ENCODE measurements around the gene PHPT1.
"Not testable (repeated sequence)": the region's sequence is repeated elsewhere in the genome, so short reads cannot be mapped to it uniquely, and the experiment has no call there.

The PHPT1 gene

DNA sequence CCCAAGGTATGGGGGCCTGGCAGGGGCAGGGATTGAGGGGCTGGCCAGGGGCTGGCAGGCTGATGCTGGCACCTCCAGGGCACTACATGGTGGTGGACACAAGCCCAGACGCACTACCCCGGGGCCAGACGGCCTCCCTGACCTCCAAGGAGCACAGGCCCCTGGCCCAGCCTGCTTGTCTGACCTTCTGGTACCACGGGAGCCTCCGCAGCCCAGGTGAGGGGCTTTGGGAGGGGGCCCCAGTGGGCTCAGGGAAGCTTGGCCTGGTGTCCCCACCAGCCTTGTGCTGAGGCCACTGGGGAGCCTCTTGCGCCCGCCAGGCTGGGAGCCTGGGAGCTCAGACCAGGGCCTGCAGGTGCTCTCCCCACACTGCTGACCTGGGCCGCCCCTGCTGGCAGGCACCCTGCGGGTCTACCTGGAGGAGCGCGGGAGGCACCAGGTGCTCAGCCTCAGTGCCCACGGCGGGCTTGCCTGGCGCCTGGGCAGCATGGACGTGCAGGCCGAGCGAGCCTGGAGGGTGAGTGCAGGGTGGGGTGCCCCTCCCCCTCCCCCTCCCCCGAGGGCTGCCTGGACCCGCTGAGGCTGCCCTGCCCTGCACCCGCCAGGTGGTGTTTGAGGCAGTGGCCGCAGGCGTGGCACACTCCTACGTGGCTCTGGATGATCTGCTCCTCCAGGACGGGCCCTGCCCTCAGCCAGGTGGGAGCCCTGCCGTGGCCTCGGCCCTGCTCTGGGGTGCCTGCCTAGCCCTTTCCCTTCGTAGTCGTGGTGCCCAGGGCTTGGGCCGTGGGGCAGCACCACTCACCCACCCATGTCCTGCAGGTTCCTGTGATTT, 8.6 kb downstream of the PHPT1 start:
- DNase-seq, result no peak

DNA sequence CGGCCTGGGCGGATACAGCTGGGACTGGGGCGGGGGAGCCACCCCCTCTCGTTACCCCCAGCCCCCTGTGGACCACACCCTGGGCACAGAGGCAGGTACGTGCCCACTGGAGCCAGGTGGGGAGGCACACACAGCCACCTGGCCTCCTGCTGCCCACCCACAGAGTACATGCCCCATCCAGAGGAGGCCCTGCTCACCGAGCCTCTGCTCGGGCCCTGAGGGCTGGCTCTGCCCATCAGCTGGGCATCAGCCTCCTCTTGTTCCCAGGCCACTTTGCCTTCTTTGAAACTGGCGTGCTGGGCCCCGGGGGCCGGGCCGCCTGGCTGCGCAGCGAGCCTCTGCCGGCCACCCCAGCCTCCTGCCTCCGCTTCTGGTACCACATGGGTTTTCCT, 9.2 kb downstream of the PHPT1 start:
- DNase-seq, result no peak

GRCh38 chr9:136858844-136859757, 9.9 kb downstream of the PHPT1 start:
- DNase-seq, result peak in 40 of 56 donors; percentile 20 to 87 (median 50)

DNA sequence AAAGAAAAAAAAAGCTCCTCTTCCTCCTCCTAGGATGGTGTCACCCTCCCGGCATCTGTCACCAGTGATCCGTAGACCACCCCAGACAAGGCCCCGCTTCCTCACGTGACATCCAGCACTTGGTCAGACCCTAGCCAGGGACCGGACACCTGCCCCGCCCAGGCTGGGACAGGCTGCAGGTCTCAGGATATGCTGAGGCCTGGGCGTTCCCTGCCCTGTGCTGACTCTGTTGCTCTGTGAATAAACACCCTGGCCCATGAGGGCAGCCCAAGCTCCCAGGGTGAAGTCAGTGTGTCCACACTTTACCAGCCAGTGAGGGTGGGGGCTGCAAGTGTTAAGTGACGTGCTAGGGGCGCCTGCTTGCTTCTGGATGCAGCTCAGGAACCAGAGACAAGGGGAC, 11.3 kb downstream of the PHPT1 start:
- no peak for DNase-seq

DNA sequence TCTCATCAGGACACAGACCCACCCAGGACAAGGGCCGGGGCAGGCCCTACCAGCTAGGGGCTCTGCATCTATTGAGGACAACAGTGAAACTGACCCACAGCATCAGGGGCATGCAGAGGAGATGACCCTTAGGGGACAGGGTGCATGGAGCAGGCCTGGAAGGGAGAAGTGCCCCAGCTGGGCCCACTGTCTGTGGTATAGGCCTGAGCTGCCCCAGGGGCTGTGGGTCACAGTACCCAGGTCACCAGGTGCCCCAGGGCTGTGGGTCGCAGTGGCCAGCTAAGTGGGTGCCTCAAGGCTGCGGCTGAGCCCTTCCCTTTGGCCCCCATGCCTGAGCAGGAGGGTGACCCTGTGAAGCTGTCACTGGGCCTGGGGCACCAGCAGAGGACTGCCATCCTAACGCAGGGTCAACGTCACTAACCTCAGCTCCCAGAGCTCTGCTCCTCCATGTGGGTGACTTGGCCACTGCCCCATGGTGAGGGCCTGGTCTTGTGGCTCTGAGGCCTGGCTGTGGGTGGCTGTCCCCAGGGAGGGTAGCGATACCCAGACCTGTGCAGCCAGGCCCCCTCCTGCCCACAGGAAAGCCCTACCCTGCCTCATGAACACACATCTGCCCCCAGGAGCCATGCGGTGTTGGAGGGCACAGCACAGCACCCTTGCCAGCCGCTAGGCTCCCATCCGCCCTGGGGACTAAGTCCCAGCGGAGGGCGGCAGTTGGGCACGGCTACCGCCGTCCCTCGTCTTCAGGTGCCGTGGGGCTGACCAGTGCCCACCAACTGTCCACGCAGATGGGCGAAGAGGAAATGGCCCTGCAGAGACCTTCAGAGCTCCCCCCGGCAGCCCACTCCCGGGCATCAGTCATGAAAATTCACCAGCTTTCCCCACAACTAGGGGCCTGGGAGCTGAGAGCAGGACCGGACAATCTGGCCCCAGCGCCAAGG, 12.0 kb downstream of the PHPT1 start:
- no peak for DNase-seq

DNA sequence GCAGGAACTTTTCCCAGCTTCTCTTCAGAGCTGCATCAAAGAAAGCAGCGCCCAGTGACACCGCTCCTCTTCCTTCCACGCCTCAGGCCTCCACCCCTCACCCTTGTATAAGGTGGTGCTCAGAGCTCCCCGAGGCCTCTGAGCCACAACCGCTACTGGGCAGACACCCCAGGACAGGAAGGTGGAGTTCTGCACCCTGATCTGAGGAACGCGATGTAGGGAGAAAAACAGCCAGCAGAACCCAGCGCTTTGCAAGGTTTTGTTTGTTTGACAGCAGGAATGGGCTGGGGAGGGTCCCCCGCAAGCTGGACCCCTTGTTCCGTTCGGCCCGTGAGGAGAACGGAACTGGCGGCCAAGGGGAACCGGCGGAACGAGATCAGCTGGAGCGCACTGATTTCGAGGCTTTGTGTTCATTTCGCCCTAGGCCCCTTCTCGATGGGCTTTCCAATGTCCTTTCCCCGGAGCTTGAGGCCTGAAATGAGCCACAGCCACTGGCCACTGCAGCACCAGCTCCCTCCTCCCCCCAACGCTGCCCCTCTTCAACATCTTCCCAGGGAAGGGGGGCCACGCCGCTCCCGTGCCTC, 12.8 kb downstream of the PHPT1 start:
- DNase-seq, result no peak

GRCh38 chr9:136862849-136863622, 13.8 kb downstream of the PHPT1 start:
- DNase-seq, result no peak

DNA sequence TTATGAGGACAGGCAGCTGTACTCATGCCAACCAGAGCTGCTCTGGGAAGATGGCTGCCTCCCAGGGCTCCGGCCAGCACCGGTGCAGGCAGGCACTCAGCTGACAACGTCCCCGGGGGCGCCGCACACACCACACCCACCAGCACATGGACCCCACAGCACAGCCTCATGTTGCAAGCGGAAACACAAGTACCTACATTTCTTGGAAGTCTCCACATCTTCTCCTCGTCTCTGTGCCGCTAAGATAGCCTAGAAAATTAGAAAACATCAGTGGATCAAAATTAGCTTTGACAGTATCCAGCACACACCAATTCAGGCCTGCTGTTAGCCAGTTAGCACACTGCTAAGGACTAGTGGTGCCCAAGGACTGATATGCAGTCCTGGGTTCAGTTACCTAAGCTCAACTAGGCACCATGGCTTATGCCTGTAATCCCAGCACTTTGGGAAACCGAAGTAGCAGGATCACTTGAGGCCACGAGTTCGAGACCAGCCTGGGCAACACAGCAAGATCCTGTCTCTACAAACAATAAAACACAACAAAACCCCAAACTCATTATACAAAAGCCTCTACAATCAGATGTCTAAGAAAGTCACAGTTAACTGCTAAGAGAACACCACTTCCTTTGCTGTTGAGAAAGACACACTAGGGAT, 14.5 kb downstream of the PHPT1 start:
- no peak for DNase-seq

DNA sequence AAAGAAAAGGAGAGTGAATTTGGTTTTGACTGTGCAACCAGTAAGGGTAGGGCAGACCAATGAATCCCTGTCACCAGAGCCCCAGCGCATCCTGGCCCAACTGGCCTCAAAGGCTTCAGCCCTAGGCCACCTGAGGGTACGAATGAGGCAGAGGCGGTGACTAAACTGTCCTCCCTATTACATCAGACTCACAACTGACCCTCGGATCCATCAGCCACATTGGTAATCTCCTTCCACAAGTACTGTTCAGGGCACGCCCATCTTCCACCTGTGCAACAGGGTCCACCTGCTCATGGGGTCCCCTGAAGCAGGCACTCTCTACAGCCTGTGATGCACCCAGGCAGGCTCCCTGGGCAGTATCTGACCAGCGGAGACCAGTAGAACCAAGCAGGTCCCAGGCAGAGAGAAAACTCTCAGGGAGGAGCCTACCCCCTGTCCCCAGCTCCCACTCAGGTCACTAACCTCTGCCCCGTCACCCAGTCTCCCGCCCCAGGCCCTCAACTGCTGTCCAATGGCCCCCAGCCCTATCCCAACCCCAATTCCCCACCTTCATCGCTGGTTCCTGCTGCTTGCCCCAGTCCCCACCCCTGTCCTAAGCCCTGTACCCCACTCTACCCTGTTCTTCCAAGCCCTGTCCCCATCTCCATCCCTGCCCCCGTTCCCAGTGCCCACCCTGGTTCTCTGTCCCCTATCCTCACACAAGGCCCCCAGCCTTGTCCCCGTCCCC, 16.0 kb downstream of the PHPT1 start:
- no peak for DNase-seq

- DNase-seq, result no peak
Observed at GRCh38 chr9:136865768-136866103, 16.5 kb downstream of the PHPT1 start.

GRCh38 chr9:136866898-136867421, 17.8 kb downstream of the PHPT1 start:
- not testable (repeated sequence) for DNase-seq

DNA sequence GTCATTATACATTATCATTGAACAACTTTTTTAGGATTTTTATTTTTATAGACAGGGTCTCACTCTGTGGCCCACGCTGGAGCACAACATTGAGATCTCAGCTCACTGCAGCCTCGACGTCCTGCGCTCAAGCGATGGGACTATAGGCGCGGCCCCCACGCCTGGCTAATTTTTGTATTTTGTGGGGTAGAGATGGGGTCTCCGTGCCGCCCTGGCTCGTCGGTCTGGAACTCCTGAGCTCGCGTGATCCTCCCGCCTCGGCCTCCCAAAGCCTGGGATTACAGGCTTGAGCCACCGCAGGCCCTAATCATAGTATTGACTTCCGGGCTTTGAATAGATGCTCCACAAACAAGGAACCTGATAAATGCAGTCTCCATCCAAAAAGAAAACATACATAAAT, 18.3 kb downstream of the PHPT1 start:
- DNase-seq, result no peak

GRCh38 chr9:136867917-136868316, 18.7 kb downstream of the PHPT1 start:
- no peak for DNase-seq

DNA sequence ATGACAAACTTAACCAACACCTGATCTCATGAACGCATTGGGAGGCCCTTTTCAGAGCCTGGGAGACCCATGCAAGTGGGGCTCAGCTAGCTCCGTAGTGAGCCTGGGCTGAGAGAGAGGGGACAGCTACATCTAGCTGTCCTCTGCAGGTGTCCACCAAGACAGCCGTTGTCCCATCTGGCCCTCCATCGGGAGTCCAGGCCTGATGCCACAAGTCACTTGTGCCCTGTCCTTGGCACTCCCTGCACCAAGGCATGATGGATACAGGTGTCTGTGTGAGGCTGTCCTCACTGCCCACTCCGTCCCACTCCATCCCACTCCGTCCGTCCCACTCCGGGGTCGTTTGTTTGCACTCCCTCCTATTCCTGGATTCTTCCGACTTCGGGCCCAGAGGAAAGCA, 19.4 kb downstream of the PHPT1 start:
- no peak for DNase-seq

DNA sequence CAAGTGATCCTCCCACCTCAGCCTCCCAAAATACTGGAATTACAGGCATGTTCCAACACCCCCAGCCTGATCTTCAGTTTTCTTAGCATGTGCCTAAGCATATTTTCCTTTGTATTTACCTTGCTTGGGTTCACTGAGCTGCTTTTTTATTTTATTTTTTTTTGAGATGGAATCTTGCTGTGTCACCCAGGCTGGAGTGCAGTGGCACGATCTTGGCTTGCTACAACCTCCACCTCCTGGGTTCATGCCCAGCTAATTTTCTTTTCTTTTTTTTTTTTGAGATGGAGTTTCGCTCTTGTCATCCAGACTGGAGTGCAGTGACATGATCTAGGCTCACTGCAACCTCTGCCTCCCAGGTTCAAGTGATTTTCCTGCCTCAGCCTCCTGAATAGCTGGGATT, 20.4 kb downstream of the PHPT1 start:
- DNase-seq, result not testable (repeated sequence)

- no peak for DNase-seq
Observed at GRCh38 chr9:136875155-136875554, 25.9 kb downstream of the PHPT1 start.

- no peak for DNase-seq
Observed at GRCh38 chr9:136876476-136876875, 27.3 kb downstream of the PHPT1 start.

GRCh38 chr9:136880651-136881050, 31.4 kb downstream of the PHPT1 start:
- DNase-seq, result no peak

GRCh38 chr9:136881691-136882108, 32.5 kb downstream of the PHPT1 start:
- DNase-seq, result peak in 1 of 56 donors; percentile 19

All from nucleus accumbens (tissue), 56 donors.